Femur (tissue), 1 donor: ENCODE results near the gene PPP2R1B.

ENCODE experiments used
- DNase-seq: peaks from one replicate; pipeline ENCODE4 v3.0.0-alpha.2; 2017

PPP2R1B gene

GRCh38 chr11:111745719-111746504, 20.3 kb downstream of the PPP2R1B start:
- DNase-seq, result no peak

GRCh38 chr11:111743700-111744099, 22.5 kb downstream of the PPP2R1B start:
- no peak for DNase-seq

GRCh38 chr11:111741751-111742150, 24.4 kb downstream of the PPP2R1B start:
- DNase-seq, result no peak

- DNase-seq, result no peak
Measured at GRCh38 chr11:111739299-111739698, 26.9 kb downstream of the PPP2R1B start.

GRCh38 chr11:111737444-111738210, 28.6 kb downstream of the PPP2R1B start:
- peak; percentile 61 for DNase-seq

- peak; percentile 42 for DNase-seq
Measured at GRCh38 chr11:111736621-111737443, 29.4 kb downstream of the PPP2R1B start.

- peak; percentile 60 for DNase-seq
Measured at GRCh38 chr11:111736181-111736590, 30.0 kb downstream of the PPP2R1B start.

- peak; percentile 94 for DNase-seq
Measured at GRCh38 chr11:111735262-111736116, 30.7 kb downstream of the PPP2R1B start.

- no peak for DNase-seq
Measured at GRCh38 chr11:111734954-111735261, 31.3 kb downstream of the PPP2R1B start.

GRCh38 chr11:111734101-111734953, 31.9 kb downstream of the PPP2R1B start:
- peak; percentile 31 for DNase-seq

- peak; percentile 43 for DNase-seq
Measured at GRCh38 chr11:111733611-111734088, 32.5 kb downstream of the PPP2R1B start.

- DNase-seq, result peak; percentile 86
Measured at GRCh38 chr11:111733016-111733415, 33.2 kb downstream of the PPP2R1B start.

GRCh38 chr11:111731821-111732220, 34.4 kb downstream of the PPP2R1B start:
- DNase-seq, result no peak

- DNase-seq, result peak; percentile 56
Measured at GRCh38 chr11:111730871-111731591, 35.2 kb downstream of the PPP2R1B start.

- DNase-seq, result peak; percentile 62
Measured at GRCh38 chr11:111729831-111730311, 36.3 kb downstream of the PPP2R1B start.

GRCh38 chr11:111729071-111729830, 36.9 kb downstream of the PPP2R1B start:
- no peak for DNase-seq

GRCh38 chr11:111727431-111727830, 38.8 kb downstream of the PPP2R1B start:
- no peak for DNase-seq

- no peak for DNase-seq
Measured at GRCh38 chr11:111726301-111726713, 39.9 kb downstream of the PPP2R1B start.

- DNase-seq, result no peak
Measured at GRCh38 chr11:111725621-111726020, 40.6 kb downstream of the PPP2R1B start.
